WERI-Rb-1 (cell line): ENCODE results near the gene COX7A1.

Source experiments
- DNase-seq: peaks from one replicate; pipeline ENCODE4 v3.0.0-alpha.2; 2020
- H3K27ac ChIP-seq: fragments of 250-450 bp; sonication (Bioruptor Pico); 2 replicates; pipeline ENCODE4 v1.5.1; 2020; ENCODE audit warnings: mild to moderate bottlenecking, moderate library complexity
- H3K27me3 ChIP-seq: fragments of 250-450 bp; sonication (Bioruptor Pico); 2 replicates; pipeline ENCODE4 v1.5.1; 2021; ENCODE audit warnings: mild to moderate bottlenecking, low read depth, moderate library complexity; ENCODE audit not compliant: insufficient read depth, severe bottlenecking
- H3K36me3 ChIP-seq: fragments of 250-450 bp; sonication (Bioruptor Pico); 2 replicates; pipeline ENCODE4 v1.5.1; 2020; ENCODE audit warnings: mild to moderate bottlenecking, moderate library complexity
- H3K4me3 ChIP-seq: 2 replicates; pipeline ENCODE4 v1.5.1; 2011; ENCODE audit warnings: low read depth, mild to moderate bottlenecking, control low read depth, low read length
- H3K9me3 ChIP-seq: fragments of 250-450 bp; sonication (Bioruptor Pico); 2 replicates; pipeline ENCODE4 v1.5.1; 2021; ENCODE audit warnings: mild to moderate bottlenecking, moderate library complexity; ENCODE audit not compliant: severe bottlenecking
- CTCF ChIP-seq: IDR thresholded peaks from 2 replicates; pipeline ENCODE4 v1.5.1; 2011; ENCODE audit warnings: low read depth, mild to moderate bottlenecking, control low read depth, inconsistent platforms, low read length

The COX7A1 gene

GRCh38 chr19:36160821-36161596 is 8.8 kb upstream of the COX7A1 start:
- Histone ChIP-seq H3K4me3 (no peak overlapping the region), H3K9me3 (no peaks in the 10 kb centered on the region), H3K27ac (no peak overlapping the region), H3K36me3 (peaks cover 16% of the 10 kb centered on the region), H3K27me3 (no peaks in the 10 kb centered on the region)
- TF ChIP-seq CTCF, result no peak
- no peak for DNase-seq

- TF ChIP-seq CTCF, result no peak
- Histone ChIP-seq H3K4me3 (no peak overlapping the region), H3K36me3 (peaks cover 24% of the 10 kb centered on the region)
These were observed 879 bp upstream of the COX7A1 start for GRCh38 chr19:36153126-36153525.

GRCh38 chr19:36152019-36152351 is 262 bp downstream of the COX7A1 start:
- no peak overlapping the region for H3K4me3 ChIP-seq
- H3K27me3 ChIP-seq, result no peaks in the 10 kb centered on the region
- H3K27ac ChIP-seq, result no peak overlapping the region
- no peaks in the 10 kb centered on the region for H3K9me3 ChIP-seq
- no peak for DNase-seq
- peaks cover 30% of the 10 kb centered on the region for H3K36me3 ChIP-seq
- no peak for TF ChIP-seq CTCF

More at GRCh38 chr19:36153126-36153525, 879 bp upstream of the COX7A1 start:
- no peak for DNase-seq
- Histone ChIP-seq H3K27ac (no peak overlapping the region), H3K9me3 (no peaks in the 10 kb centered on the region), H3K27me3 (no peaks in the 10 kb centered on the region)

- no peak for TF ChIP-seq CTCF
- peaks cover 36% of the 10 kb centered on the region for H3K36me3 ChIP-seq
- H3K4me3 ChIP-seq, result no peak overlapping the region
- H3K9me3 ChIP-seq, result no peaks in the 10 kb centered on the region
- no peak for DNase-seq
- no peaks in the 10 kb centered on the region for H3K27me3 ChIP-seq
- no peak overlapping the region for H3K27ac ChIP-seq
These were observed 866 bp downstream of the COX7A1 start for GRCh38 chr19:36151144-36152018.

- no peak for DNase-seq
- H3K27me3 ChIP-seq, result no peaks in the 10 kb centered on the region
- no peaks in the 10 kb centered on the region for H3K9me3 ChIP-seq
- H3K36me3 ChIP-seq, result peaks cover 44% of the 10 kb centered on the region
- no peak for TF ChIP-seq CTCF
- H3K27ac ChIP-seq, result no peak overlapping the region
- no peak overlapping the region for H3K4me3 ChIP-seq
These were observed 1.7 kb downstream of the COX7A1 start for GRCh38 chr19:36150586-36150985.
